Breast epithelium (tissue), 4 donors: Measurements from ENCODE around the gene ADAMTSL5. TPM values are rescaled to one million over a fixed set of nuclear protein-coding genes. Genes with fewer than 3 reads are reported as not detected.

Experiments
- DNase-seq, 2 donors: peaks; one replicate each; pipeline ENCODE4 v3.0.0-alpha.2; 2019; ENCODE audit warnings: low spot score in 2 of 2
- H3K27ac ChIP-seq, 2 donors: fragments of 200-600 bp; sonication (generic) in 1 of 2; one replicate each; pipeline ENCODE4 v1.5.1; 2016 to 2019; ENCODE audit warnings: mild to moderate bottlenecking in 1 of 2
- H3K27me3 ChIP-seq, 2 donors: fragments of 200-600 bp; sonication (generic) in 1 of 2; one replicate each; pipeline versions ENCODE4 v1.5.1 to v1.6.0; 2017 to 2019; ENCODE audit warnings: control low read depth in 1 of 2, mild to moderate bottlenecking in 1 of 2
- H3K36me3 ChIP-seq: fragments of 200-600 bp; one replicate; pipeline ENCODE4 v1.5.1; 2019
- H3K4me1 ChIP-seq, 2 donors: fragments of 200-600 bp; sonication (generic); one replicate each; pipeline ENCODE4 v1.5.1; 2016 to 2019; ENCODE audit warnings: control low read depth in 1 of 2
- H3K4me3 ChIP-seq, 3 donors: fragments of 200-600 bp; sonication (generic); 1 replicate in 2 of 3; 2 replicates in 1 of 3; pipeline ENCODE4 v1.5.1; 2016 to 2019; ENCODE audit warnings: mild to moderate bottlenecking in 3 of 3, moderate library complexity in 2 of 3
- H3K9me3 ChIP-seq, 2 donors: fragments of 200-600 bp; sonication (generic) in 1 of 2; one replicate each; pipeline ENCODE4 v1.5.1; 2016 to 2019; ENCODE audit warnings: control low read depth in 1 of 2
- CTCF ChIP-seq, 3 donors: fragments of 450-650 bp; IDR thresholded peaks; one replicate each; pipeline ENCODE4 v1.5.1; 2016 to 2017; ENCODE audit warnings: antibody characterized with exemption in 3 of 3, mild to moderate bottlenecking in 3 of 3, moderate library complexity in 3 of 3
- POLR2A ChIP-seq: fragments of 450-650 bp; IDR thresholded peaks from one replicate; pipeline ENCODE4 v1.6.1; 2016; ENCODE audit warnings: antibody characterized with exemption, mild to moderate bottlenecking, moderate library complexity
- POLR2AphosphoS5 ChIP-seq, 3 donors: sonication (generic); formaldehyde crosslinking; IDR thresholded peaks; one replicate each; pipeline ENCODE4 v1.6.1; 2017; ENCODE audit warnings: antibody characterized with exemption in 3 of 3
- intact Hi-C: fragments of 100-400 bp; cut with DNase I; formaldehyde crosslinking; loops from one replicate; pipeline ENCODE4 v1.15.1; 2023; ENCODE audit warnings: low total_unique reads
- total RNA-seq, 3 donors: library from RNA; depleted of rRNA; stranded (reverse); fragments of >200 nt; gene quantifications; one replicate each; pipeline ENCODE4 v1.1.0, GENCODE V29; 2016

Gene ADAMTSL5
- total RNA-seq, 3 donors from 2014 or later = 1.3 to 3.5 (median 2.1) TPM

GRCh38 chr19:1529430-1529816 is 16.6 kb upstream of the ADAMTSL5 start:
- no peaks in the 10 kb centered on the region for H3K36me3 ChIP-seq
- no peaks in the 10 kb centered on the region for H3K9me3 ChIP-seq
- H3K4me3 ChIP-seq = no peak overlapping the region
- H3K4me1 ChIP-seq = no peaks in the 10 kb centered on the region
- no peak overlapping the region for H3K27ac ChIP-seq
- DNase-seq = no peak
- intact Hi-C loops = no loop called here
- TF ChIP-seq CTCF (IDR thresholded peaks at IDR 0.05) (no peak), POLR2AphosphoS5 (IDR thresholded peaks at IDR 0.05) (no peak), POLR2A (no peak)
- peaks cover 2 to 37% of the 10 kb centered on the region in 2 donors for H3K27me3 ChIP-seq

GRCh38 chr19:1528596-1529429 is 16.0 kb upstream of the ADAMTSL5 start:
- H3K9me3 ChIP-seq = no peaks in the 10 kb centered on the region
- H3K4me3 ChIP-seq = no peak overlapping the region
- TF ChIP-seq POLR2A (no peak), POLR2AphosphoS5 (IDR thresholded peaks at IDR 0.05) (no peak), CTCF (IDR thresholded peaks at IDR 0.05) (no peak)
- H3K27me3 ChIP-seq = peaks cover 3 to 43% of the 10 kb centered on the region in 2 donors
- intact Hi-C loops = no loop called here
- H3K27ac ChIP-seq = no peak overlapping the region
- DNase-seq = no peak
- no peaks in the 10 kb centered on the region for H3K36me3 ChIP-seq
- H3K4me1 ChIP-seq = no peaks in the 10 kb centered on the region

GRCh38 chr19:1527650-1528309 is 15.0 kb upstream of the ADAMTSL5 start:
- Histone ChIP-seq H3K27ac (no peak overlapping the region), H3K4me3 (no peak overlapping the region), H3K4me1 (no peaks in the 10 kb centered on the region), H3K36me3 (no peaks in the 10 kb centered on the region), H3K27me3 (peaks cover 9 to 52% of the 10 kb centered on the region in 2 donors), H3K9me3 (no peaks in the 10 kb centered on the region)
- no peak for TF ChIP-seq POLR2AphosphoS5 (IDR thresholded peaks at IDR 0.05)
- TF ChIP-seq POLR2A = no peak
- no peak for TF ChIP-seq CTCF (IDR thresholded peaks at IDR 0.05)
- intact Hi-C loops = no loop called here
- DNase-seq = no peak

- no peaks in the 10 kb centered on the region for H3K9me3 ChIP-seq
- DNase-seq = no peak
- H3K4me1 ChIP-seq = no peaks in the 10 kb centered on the region
- no peak overlapping the region for H3K27ac ChIP-seq
- H3K4me3 ChIP-seq = no peak overlapping the region
- TF ChIP-seq POLR2A (no peak), CTCF (IDR thresholded peaks at IDR 0.05) (no peak), POLR2AphosphoS5 (IDR thresholded peaks at IDR 0.05) (no peak)
- H3K36me3 ChIP-seq = no peaks in the 10 kb centered on the region
- intact Hi-C loops = no loop called here
- H3K27me3 ChIP-seq = peaks cover 9 to 52% of the 10 kb centered on the region in 2 donors
Observed at GRCh38 chr19:1526979-1527649, 14.3 kb upstream of the ADAMTSL5 start.
